Keratinocyte (primary cell): Measurements from ENCODE around the gene TLR9. TPM values are rescaled to one million over a fixed set of nuclear protein-coding genes. Genes with fewer than 3 reads are reported as not detected.

ENCODE experiments used
- DNase-seq: peaks from one replicate; pipeline ENCODE4 v3.0.0-alpha.2; 2011; ENCODE audit warnings: low read depth, missing footprints, low spot score
- FAIRE-seq: peaks from 2 replicates; lab custom pipeline; 2011; peaks lifted over from hg19 to GRCh38; lab: Jason Lieb, UNC
- H2AFZ ChIP-seq: 2 replicates; pipeline ENCODE4 v1.6.0; 2012; ENCODE audit warnings: low read length, control low read depth, inconsistent platforms; ENCODE audit not compliant: control insufficient read depth
- H3K27ac ChIP-seq: 2 replicates; pipeline ENCODE4 v1.5.1; 2011; ENCODE audit warnings: low read length; ENCODE audit not compliant: control insufficient read depth, insufficient read depth
- H3K27me3 ChIP-seq: 3 replicates; pipeline ENCODE4 v1.6.0; 2011; ENCODE audit warnings: low read length; ENCODE audit not compliant: control insufficient read depth, insufficient read depth; ENCODE audit errors: extremely low read depth
- H3K36me3 ChIP-seq, 2 experiments: 2 replicates in 1 of 2; 3 replicates in 1 of 2; pipeline ENCODE4 v1.5.1; 2011; ENCODE audit warnings: low read length in 2 of 2, mild to moderate bottlenecking in 1 of 2; ENCODE audit not compliant: control insufficient read depth in 2 of 2, insufficient read depth in 2 of 2; ENCODE audit errors: extremely low read depth in 1 of 2
- H3K4me1 ChIP-seq: 3 replicates; pipeline ENCODE4 v1.5.1; 2011; ENCODE audit warnings: low read length; ENCODE audit not compliant: control insufficient read depth, insufficient read depth; ENCODE audit errors: extremely low read depth
- H3K4me2 ChIP-seq: 3 replicates; pipeline ENCODE4 v1.6.0; 2011; ENCODE audit warnings: low read depth, low read length; ENCODE audit not compliant: control insufficient read depth, insufficient read depth; ENCODE audit errors: extremely low read depth
- H3K4me3 ChIP-seq, 3 experiments: fragments of 200-600 bp in 1 of 3; sonication (generic) in 1 of 3; 2 replicates in 2 of 3; 3 replicates in 1 of 3; pipeline ENCODE4 v1.5.1; 2011 to 2016; ENCODE audit warnings: low read length in 3 of 3, mild to moderate bottlenecking in 3 of 3, control low read depth in 2 of 3, inconsistent platforms in 1 of 3, low read depth in 1 of 3, mixed read lengths in 1 of 3, mixed run types in 1 of 3, moderate library complexity in 1 of 3; ENCODE audit not compliant: control insufficient read depth in 2 of 3, insufficient read depth in 2 of 3; ENCODE audit errors: extremely low read depth in 1 of 3
- H3K79me2 ChIP-seq: 2 replicates; pipeline ENCODE4 v1.6.0; 2012; ENCODE audit warnings: low read length; ENCODE audit not compliant: control insufficient read depth, insufficient read depth
- H3K9ac ChIP-seq: 3 replicates; pipeline ENCODE4 v1.6.0; 2011; ENCODE audit warnings: low read length; ENCODE audit not compliant: control insufficient read depth, insufficient read depth; ENCODE audit errors: extremely low read depth
- H3K9me1 ChIP-seq: 3 replicates; pipeline ENCODE4 v1.6.0; 2011; ENCODE audit warnings: low read length; ENCODE audit not compliant: control insufficient read depth, insufficient read depth; ENCODE audit errors: extremely low read depth
- H3K9me3 ChIP-seq: 2 replicates; pipeline ENCODE4 v1.5.1; 2012; ENCODE audit warnings: low read depth, low read length; ENCODE audit not compliant: control insufficient read depth
- H4K20me1 ChIP-seq: 3 replicates; pipeline ENCODE4 v1.6.0; 2011; ENCODE audit warnings: low read length; ENCODE audit not compliant: control insufficient read depth, insufficient read depth; ENCODE audit errors: extremely low read depth
- EZH2 ChIP-seq: IDR thresholded peaks from one replicate; pipeline ENCODE4 v1.6.1; 2012; ENCODE audit warnings: inconsistent platforms, mild to moderate bottlenecking, low read length, moderate library complexity
- dilution Hi-C: fragments of 300-500 bp; cut with MboI; formaldehyde crosslinking; loops from one replicate; pipeline ENCODE4 v1.7.0; 2020; ENCODE audit warnings: low sequenced_read_pairs; ENCODE audit not compliant: extremely low pct_ligation_motif_present
- polyA plus RNA-seq, 5 experiments: library from polyadenylated mRNA; depleted of rRNA in 3 of 5; stranded (reverse) in 3 of 5; stranded (forward) in 1 of 5; unstranded in 1 of 5; fragments of >200 nt; gene quantifications; 1 replicate in 1 of 5; 2 replicates in 3 of 5; 3 replicates in 1 of 5; pipeline versions ENCODE4 v1.2.1 to v1.2.3, GENCODE V29; 2011 to 2012; ENCODE audit warnings: missing spikeins in 2 of 5, low read depth in 1 of 5, low replicate concordance in 1 of 5
- TF ChIP-seq, protein P1 (sequence below), 3 experiments: IDR thresholded peaks in 1 of 3; conservative IDR thresholded peaks in 1 of 3; optimal IDR thresholded peaks in 1 of 3; 2 replicates in 2 of 3; 3 replicates in 1 of 3; pipeline versions ENCODE3 to v1.5.1; 2011; ENCODE audit warnings: low read length in 3 of 3, mild to moderate bottlenecking in 3 of 3, moderate library complexity in 2 of 3, control low read depth in 1 of 3, inconsistent platforms in 1 of 3; ENCODE audit not compliant: insufficient read depth in 2 of 3; ENCODE audit errors: extremely low read depth in 1 of 3

Gene TLR9
- polyA plus RNA-seq, 1 donor (not counting 4 experiments of a cell fraction or from before 2014, with no cell fraction given), result not detected

GRCh38 chr3:52257911-52258310 is 32.5 kb upstream of the TLR9 start:
- H3K36me3 ChIP-seq, result peaks cover 38 to 52% of the 10 kb centered on the region in 2 experiments

DNA sequence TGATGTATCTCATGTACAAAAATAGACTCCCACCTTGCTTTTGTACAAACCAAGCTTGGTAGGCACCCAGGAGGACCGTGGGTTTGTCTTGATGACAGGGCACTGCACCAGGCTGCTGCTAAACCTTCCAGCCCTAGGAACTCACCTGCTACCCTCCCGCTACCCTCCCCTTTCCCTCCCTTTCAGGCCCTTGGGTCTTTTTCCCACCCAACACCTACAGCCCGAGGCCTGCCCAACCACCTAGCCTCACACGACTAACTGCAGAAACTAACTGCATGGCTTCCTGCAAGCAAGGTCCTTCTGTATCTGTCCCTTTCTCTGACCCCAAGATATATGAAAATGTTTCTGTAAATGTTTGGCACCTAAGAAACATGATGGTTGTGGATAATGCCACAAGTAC is 31.2 kb upstream of the TLR9 start:
- no peak for FAIRE-seq
- H3K9me3 ChIP-seq, result no peaks in the 10 kb centered on the region
- no peaks in the 10 kb centered on the region for H3K27me3 ChIP-seq
- no peaks in the 10 kb centered on the region for H3K9me1 ChIP-seq
- no peak overlapping the region for H3K4me3 ChIP-seq
- peaks cover 9% of the 10 kb centered on the region for H3K79me2 ChIP-seq
- no peak overlapping the region for H2AFZ ChIP-seq
- no peak for DNase-seq
- no peak overlapping the region for H3K27ac ChIP-seq
- no peak overlapping the region for H3K4me2 ChIP-seq
- peaks cover 32 to 46% of the 10 kb centered on the region in 2 experiments for H3K36me3 ChIP-seq
- H3K4me1 ChIP-seq, result peaks cover 11% of the 10 kb centered on the region
- TF ChIP-seq, protein P1, sequence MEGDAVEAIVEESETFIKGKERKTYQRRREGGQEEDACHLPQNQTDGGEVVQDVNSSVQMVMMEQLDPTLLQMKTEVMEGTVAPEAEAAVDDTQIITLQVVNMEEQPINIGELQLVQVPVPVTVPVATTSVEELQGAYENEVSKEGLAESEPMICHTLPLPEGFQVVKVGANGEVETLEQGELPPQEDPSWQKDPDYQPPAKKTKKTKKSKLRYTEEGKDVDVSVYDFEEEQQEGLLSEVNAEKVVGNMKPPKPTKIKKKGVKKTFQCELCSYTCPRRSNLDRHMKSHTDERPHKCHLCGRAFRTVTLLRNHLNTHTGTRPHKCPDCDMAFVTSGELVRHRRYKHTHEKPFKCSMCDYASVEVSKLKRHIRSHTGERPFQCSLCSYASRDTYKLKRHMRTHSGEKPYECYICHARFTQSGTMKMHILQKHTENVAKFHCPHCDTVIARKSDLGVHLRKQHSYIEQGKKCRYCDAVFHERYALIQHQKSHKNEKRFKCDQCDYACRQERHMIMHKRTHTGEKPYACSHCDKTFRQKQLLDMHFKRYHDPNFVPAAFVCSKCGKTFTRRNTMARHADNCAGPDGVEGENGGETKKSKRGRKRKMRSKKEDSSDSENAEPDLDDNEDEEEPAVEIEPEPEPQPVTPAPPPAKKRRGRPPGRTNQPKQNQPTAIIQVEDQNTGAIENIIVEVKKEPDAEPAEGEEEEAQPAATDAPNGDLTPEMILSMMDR (optimal IDR thresholded peaks at IDR 0.05 in 1 of 3, IDR thresholded peaks at IDR 0.05 in 1 of 3, conservative IDR thresholded peaks at IDR 0.05 in 1 of 3; ENCODE audit: extremely low read depth in 1 of 3, insufficient read depth in 2 of 3, low read length in 3 of 3), result no peak
- TF ChIP-seq EZH2, result no peak
- no peak overlapping the region for H3K9ac ChIP-seq
- dilution Hi-C loops, result no loop called here
- peaks cover 4% of the 10 kb centered on the region for H4K20me1 ChIP-seq

More at GRCh38 chr3:52257911-52258310, 32.5 kb upstream of the TLR9 start:
- Histone ChIP-seq H3K9me1 (no peaks in the 10 kb centered on the region), H2AFZ (no peak overlapping the region), H3K79me2 (peaks cover 22% of the 10 kb centered on the region), H3K9ac (no peak overlapping the region), H3K9me3 (no peaks in the 10 kb centered on the region), H3K4me1 (peaks cover 11% of the 10 kb centered on the region), H4K20me1 (peaks cover 4% of the 10 kb centered on the region), H3K27ac (no peak overlapping the region), H3K4me3 (no peak overlapping the region), H3K27me3 (no peaks in the 10 kb centered on the region), H3K4me2 (no peak overlapping the region)
- TF ChIP-seq, protein P1 (optimal IDR thresholded peaks at IDR 0.05 in 1 of 3, IDR thresholded peaks at IDR 0.05 in 1 of 3, conservative IDR thresholded peaks at IDR 0.05 in 1 of 3; ENCODE audit: extremely low read depth in 1 of 3, insufficient read depth in 2 of 3, low read length in 3 of 3), result no peak
- TF ChIP-seq EZH2, result no peak
- DNase-seq (no peak), FAIRE-seq (no peak)
- dilution Hi-C loops, result no loop called here
